Measurements from ENCODE around the gene SYT11.

DNA sequence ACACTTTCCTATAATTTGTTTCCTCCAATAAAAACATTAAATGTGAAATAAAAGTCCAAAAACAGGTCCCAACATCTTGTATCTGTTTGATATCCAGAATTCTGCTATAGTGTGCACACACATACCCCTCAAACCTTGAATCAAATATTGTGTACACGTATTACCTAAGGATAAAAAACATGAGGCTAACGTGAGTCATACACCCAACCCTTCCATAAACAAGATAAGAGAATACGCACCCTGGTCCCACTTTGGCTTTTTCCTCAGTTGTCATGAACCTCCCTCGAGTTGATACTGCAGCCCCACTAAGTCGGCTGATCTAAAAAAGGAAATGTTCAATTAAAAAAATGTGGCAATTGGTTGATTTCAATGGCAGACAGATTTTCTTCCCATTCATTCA lies 69.7 kb downstream of the SYT11 start:
- TF ChIP-seq EZH2 (IDR thresholded peaks at IDR 0.05; ENCODE audit: insufficient read depth, poor library complexity, severe bottlenecking) (no peak), EZH2phosphoT487 (IDR thresholded peaks at IDR 0.05; ENCODE audit: insufficient read depth, low read depth) (no peak)
